Measurements from ENCODE around the gene ZNF695. TPM values are rescaled to one million over a fixed set of nuclear protein-coding genes. Genes with fewer than 3 reads are reported as not detected.

Gene ZNF695
- total and polyA plus RNA-seq, 9 donors: 1.2 to 2.1 (median 1.8) TPM

- no peaks in the 10 kb centered on the region for H3K36me3 ChIP-seq (ENCODE audit: control insufficient read depth, insufficient read depth, low read length)
- no peak overlapping the region for H3K27ac ChIP-seq (ENCODE audit: low read length)
- H3K4me3 ChIP-seq (ENCODE audit: low read length): no peak overlapping the region
- H3K9me3 ChIP-seq (replicated peaks; ENCODE audit: control insufficient read depth, low read depth, low read length): peaks cover 23% of the 10 kb centered on the region
- WGBS (ENCODE audit: insufficient coverage): no CpG with 5 or more reads among the region's 3 CpGs
- no peaks in the 10 kb centered on the region for H3K27me3 ChIP-seq (ENCODE audit: control insufficient read depth, insufficient read depth, low read length)
- DNase-seq: no peak
- no peaks in the 10 kb centered on the region for H3K4me1 ChIP-seq (ENCODE audit: control insufficient read depth, insufficient read depth, low read length)
Observed at GRCh38 chr1:246969621-246970020, 38.2 kb downstream of the ZNF695 start.

- H3K4me3 ChIP-seq (ENCODE audit: low read length): no peak overlapping the region
- no peaks in the 10 kb centered on the region for H3K36me3 ChIP-seq (ENCODE audit: control insufficient read depth, insufficient read depth, low read length)
- H3K27ac ChIP-seq (ENCODE audit: low read length): no peak overlapping the region
- no peaks in the 10 kb centered on the region for H3K27me3 ChIP-seq (ENCODE audit: control insufficient read depth, insufficient read depth, low read length)
- no peak for DNase-seq
- H3K4me1 ChIP-seq (ENCODE audit: control insufficient read depth, insufficient read depth, low read length): no peaks in the 10 kb centered on the region
- H3K9me3 ChIP-seq (replicated peaks; ENCODE audit: control insufficient read depth, low read depth, low read length): peaks cover 16% of the 10 kb centered on the region
- no CpG with 5 or more reads among the region's 2 CpGs for WGBS (ENCODE audit: insufficient coverage)
Observed at GRCh38 chr1:246966502-246966901, 41.4 kb downstream of the ZNF695 start.

- no peaks in the 10 kb centered on the region for H3K9me3 ChIP-seq (replicated peaks; ENCODE audit: control insufficient read depth, low read depth, low read length)
- H3K36me3 ChIP-seq (ENCODE audit: control insufficient read depth, insufficient read depth, low read length): no peaks in the 10 kb centered on the region
- H3K4me1 ChIP-seq (ENCODE audit: control insufficient read depth, insufficient read depth, low read length): no peaks in the 10 kb centered on the region
- no peak overlapping the region for H3K27ac ChIP-seq (ENCODE audit: low read length)
- no peaks in the 10 kb centered on the region for H3K27me3 ChIP-seq (ENCODE audit: control insufficient read depth, insufficient read depth, low read length)
- peak; percentile 52 for DNase-seq
- no CpG with 5 or more reads among the region's 1 CpG for WGBS (ENCODE audit: insufficient coverage)
- no peak overlapping the region for H3K4me3 ChIP-seq (ENCODE audit: low read length)
Observed at GRCh38 chr1:246959944-246960693, 47.7 kb downstream of the ZNF695 start.

GRCh38 chr1:246954126-246954525, 53.7 kb downstream of the ZNF695 start:
- Histone ChIP-seq H3K9me3 (replicated peaks; ENCODE audit: control insufficient read depth, low read depth, low read length) (no peaks in the 10 kb centered on the region), H3K4me1 (ENCODE audit: control insufficient read depth, insufficient read depth, low read length) (no peaks in the 10 kb centered on the region), H3K27me3 (ENCODE audit: control insufficient read depth, insufficient read depth, low read length) (no peaks in the 10 kb centered on the region), H3K4me3 (ENCODE audit: low read length) (no peak overlapping the region), H3K27ac (ENCODE audit: low read length) (no peak overlapping the region), H3K36me3 (ENCODE audit: control insufficient read depth, insufficient read depth, low read length) (no peaks in the 10 kb centered on the region)
- peak; percentile 44 for DNase-seq
- 56% methylated on average over 3 of the region's 4 CpGs for WGBS (ENCODE audit: insufficient coverage)

GRCh38 chr1:246951413-246951812, 56.4 kb downstream of the ZNF695 start:
- no peak for DNase-seq
- Histone ChIP-seq H3K4me3 (ENCODE audit: low read length) (no peak overlapping the region), H3K9me3 (replicated peaks; ENCODE audit: control insufficient read depth, low read depth, low read length) (no peaks in the 10 kb centered on the region), H3K4me1 (ENCODE audit: control insufficient read depth, insufficient read depth, low read length) (no peaks in the 10 kb centered on the region), H3K36me3 (ENCODE audit: control insufficient read depth, insufficient read depth, low read length) (no peaks in the 10 kb centered on the region), H3K27ac (ENCODE audit: low read length) (no peak overlapping the region), H3K27me3 (ENCODE audit: control insufficient read depth, insufficient read depth, low read length) (no peaks in the 10 kb centered on the region)
- 100% methylated on average over 4 of the region's 4 CpGs for WGBS (ENCODE audit: insufficient coverage)

GRCh38 chr1:246949956-246950355, 57.9 kb downstream of the ZNF695 start:
- no peaks in the 10 kb centered on the region for H3K9me3 ChIP-seq (replicated peaks; ENCODE audit: control insufficient read depth, low read depth, low read length)
- no peak overlapping the region for H3K4me3 ChIP-seq (ENCODE audit: low read length)
- H3K4me1 ChIP-seq (ENCODE audit: control insufficient read depth, insufficient read depth, low read length): no peaks in the 10 kb centered on the region
- H3K27ac ChIP-seq (ENCODE audit: low read length): no peak overlapping the region
- no peaks in the 10 kb centered on the region for H3K27me3 ChIP-seq (ENCODE audit: control insufficient read depth, insufficient read depth, low read length)
- DNase-seq: no peak
- no peaks in the 10 kb centered on the region for H3K36me3 ChIP-seq (ENCODE audit: control insufficient read depth, insufficient read depth, low read length)
- no CpG with 5 or more reads among the region's 3 CpGs for WGBS (ENCODE audit: insufficient coverage)

GRCh38 chr1:246947255-246947654, 60.6 kb downstream of the ZNF695 start:
- Histone ChIP-seq H3K9me3 (replicated peaks; ENCODE audit: control insufficient read depth, low read depth, low read length) (no peaks in the 10 kb centered on the region), H3K36me3 (ENCODE audit: control insufficient read depth, insufficient read depth, low read length) (no peaks in the 10 kb centered on the region), H3K4me1 (ENCODE audit: control insufficient read depth, insufficient read depth, low read length) (no peaks in the 10 kb centered on the region), H3K27ac (ENCODE audit: low read length) (no peak overlapping the region), H3K27me3 (ENCODE audit: control insufficient read depth, insufficient read depth, low read length) (no peaks in the 10 kb centered on the region), H3K4me3 (ENCODE audit: low read length) (no peak overlapping the region)
- WGBS (ENCODE audit: insufficient coverage): 100% methylated on average over 4 of the region's 7 CpGs
- peak; percentile 1 for DNase-seq

- no peaks in the 10 kb centered on the region for H3K4me1 ChIP-seq (ENCODE audit: control insufficient read depth, insufficient read depth, low read length)
- 94% methylated on average over 5 of the region's 6 CpGs for WGBS (ENCODE audit: insufficient coverage)
- no peaks in the 10 kb centered on the region for H3K9me3 ChIP-seq (replicated peaks; ENCODE audit: control insufficient read depth, low read depth, low read length)
- no peak overlapping the region for H3K4me3 ChIP-seq (ENCODE audit: low read length)
- no peaks in the 10 kb centered on the region for H3K36me3 ChIP-seq (ENCODE audit: control insufficient read depth, insufficient read depth, low read length)
- H3K27ac ChIP-seq (ENCODE audit: low read length): no peak overlapping the region
- no peaks in the 10 kb centered on the region for H3K27me3 ChIP-seq (ENCODE audit: control insufficient read depth, insufficient read depth, low read length)
- DNase-seq: no peak
Observed at GRCh38 chr1:246946366-246946765, 61.5 kb downstream of the ZNF695 start.

Other genes starting within 250 kb of the ZNF695 start
- gene AHCTF1, start 76.1 kb downstream of the ZNF695 start, total RNA-seq: 21.1 TPM
- 10 to 100 TPM; 22.9 to 35.9 (median 28.9) TPM for gene AHCTF1, start 76.1 kb downstream of the ZNF695 start, polyA plus RNA-seq (ENCODE audit: insufficient read depth in 1 of 8, insufficient read length in 8 of 8, low replicate concordance in 1 of 8)
- 3.5 TPM for gene ZNF670, start 70.8 kb upstream of the ZNF695 start, total RNA-seq
- gene ZNF670, start 70.8 kb upstream of the ZNF695 start, polyA plus RNA-seq (ENCODE audit: insufficient read depth in 1 of 8, insufficient read length in 8 of 8, low replicate concordance in 1 of 8): 1 to 10 TPM; 2.1 to 3.4 (median 3.1) TPM
- gene ZNF669, start 96.3 kb upstream of the ZNF695 start, total RNA-seq: 7.0 TPM
- 1 to 10 TPM; 4.5 to 7.6 (median 6.0) TPM for gene ZNF669, start 96.3 kb upstream of the ZNF695 start, polyA plus RNA-seq (ENCODE audit: insufficient read depth in 1 of 8, insufficient read length in 8 of 8, low replicate concordance in 1 of 8)
- gene ZNF124, start 164.0 kb upstream of the ZNF695 start, total RNA-seq: 57.6 TPM
- gene ZNF124, start 164.0 kb upstream of the ZNF695 start, polyA plus RNA-seq (ENCODE audit: insufficient read depth in 1 of 8, insufficient read length in 8 of 8, low replicate concordance in 1 of 8): 1 to 10 TPM; 4.2 to 9.9 (median 6.1) TPM
- gene VN1R5, start 248.0 kb upstream of the ZNF695 start, total RNA-seq: not detected
- gene VN1R5, start 248.0 kb upstream of the ZNF695 start, polyA plus RNA-seq (ENCODE audit: insufficient read depth in 1 of 8, insufficient read length in 8 of 8, low replicate concordance in 1 of 8): not detected